Body of pancreas (tissue), 4 donors: ENCODE data around the gene RAD21L1.

ENCODE experiments used
- CTCF ChIP-seq, 7 experiments: fragments of 450-650 bp in 4 of 7; fragments of 200-600 bp in 3 of 7; sonication (generic) in 3 of 7; IDR thresholded peaks; one replicate each; pipeline ENCODE4 v1.5.1; 2016 to 2019; ENCODE audit warnings: antibody characterized with exemption in 7 of 7
- POLR2A ChIP-seq, 3 donors: fragments of 450-650 bp; IDR thresholded peaks; one replicate each; pipeline ENCODE4 v1.6.1; 2016; ENCODE audit warnings: antibody characterized with exemption in 3 of 3, mild to moderate bottlenecking in 2 of 3

GRCh38 chr20:1191299-1191698, 34.5 kb upstream of the RAD21L1 start:
- TF ChIP-seq CTCF (IDR thresholded peaks at IDR 0.05) (no peak), POLR2A (IDR thresholded peaks at IDR 0.05) (no peak)
